Stimulated activated CD8-positive, alpha-beta memory T cell treated with anti-CD3 and anti-CD28 coated beads, Interleukin-7, amount 100 ng/mL, for 24 hours (primary cell): ENCODE measurements around the gene IL6R.
"Not testable (repeated sequence)": the region's sequence is repeated elsewhere in the genome, so short reads cannot be mapped to it uniquely, and the experiment has no call there.

Experiments used
- DNase-seq: peaks from one replicate; pipeline ENCODE4 v3.0.0-alpha.2; 2020; ENCODE audit warnings: low read depth

IL6R gene

DNA sequence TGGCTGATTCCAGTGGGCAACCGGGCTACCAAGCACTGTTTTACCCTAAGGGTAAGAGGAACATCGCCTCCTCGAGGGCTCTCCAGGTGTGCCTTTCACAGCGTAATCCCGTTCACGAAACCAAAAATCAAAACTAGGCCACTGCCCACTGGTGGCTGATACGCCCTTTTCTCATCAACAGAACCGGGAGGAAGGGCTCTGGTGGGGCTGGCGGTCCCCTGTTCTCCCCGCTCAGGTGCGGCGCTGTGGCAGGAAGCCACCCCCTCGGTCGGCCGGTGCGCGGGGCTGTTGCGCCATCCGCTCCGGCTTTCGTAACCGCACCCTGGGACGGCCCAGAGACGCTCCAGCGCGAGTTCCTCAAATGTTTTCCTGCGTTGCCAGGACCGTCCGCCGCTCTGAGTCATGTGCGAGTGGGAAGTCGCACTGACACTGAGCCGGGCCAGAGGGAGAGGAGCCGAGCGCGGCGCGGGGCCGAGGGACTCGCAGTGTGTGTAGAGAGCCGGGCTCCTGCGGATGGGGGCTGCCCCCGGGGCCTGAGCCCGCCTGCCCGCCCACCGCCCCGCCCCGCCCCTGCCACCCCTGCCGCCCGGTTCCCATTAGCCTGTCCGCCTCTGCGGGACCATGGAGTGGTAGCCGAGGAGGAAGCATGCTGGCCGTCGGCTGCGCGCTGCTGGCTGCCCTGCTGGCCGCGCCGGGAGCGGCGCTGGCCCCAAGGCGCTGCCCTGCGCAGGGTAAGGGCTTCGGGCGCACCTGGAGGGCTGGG lies at the start of gene IL6R:
Gene IL6R, plus strand, starts transcription at position 360 of the 763 bp plus-strand sequence. Its CDS starts 287 bp downstream, at position 647.
- DNase-seq: no peak

DNA sequence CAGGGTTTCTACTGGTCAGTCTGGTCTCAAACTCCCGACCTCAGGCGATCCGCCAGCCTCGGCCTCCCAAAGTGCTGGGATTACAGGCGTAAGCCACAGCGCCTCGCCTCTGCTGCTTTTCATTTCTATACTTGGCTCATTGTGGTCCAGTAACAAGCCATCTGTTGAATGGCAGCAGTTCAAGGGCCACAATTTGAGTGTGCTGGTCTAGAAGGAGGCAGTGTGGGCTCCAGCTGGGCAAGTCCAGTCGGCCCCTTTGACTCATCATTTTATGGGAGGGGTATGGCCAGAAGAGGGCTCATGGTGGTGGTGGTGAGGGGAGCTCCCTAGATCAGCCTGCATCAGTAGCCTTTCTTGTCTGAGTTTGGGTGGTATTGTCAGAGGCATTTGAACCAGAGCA lies 46.6 kb upstream of the IL6R start:
- DNase-seq: no peak

DNA sequence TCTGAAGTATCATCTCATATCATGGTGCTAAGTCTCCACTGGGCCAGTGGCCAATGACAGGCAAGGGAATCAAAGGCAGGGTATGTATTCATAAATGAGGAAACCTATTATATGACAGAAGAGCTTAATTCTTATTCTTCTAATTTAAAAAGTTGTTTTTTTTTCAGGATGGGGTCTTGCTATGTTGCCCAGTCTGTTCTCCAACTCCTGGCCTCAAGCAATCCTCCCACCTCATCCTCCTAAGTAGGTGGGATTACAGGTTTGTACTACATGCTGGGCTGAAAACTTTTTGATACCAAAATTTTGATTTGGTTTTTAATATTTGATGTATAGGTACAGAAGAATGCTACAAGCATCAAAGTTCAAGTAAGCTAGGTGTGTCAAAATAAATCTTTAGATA lies 44.9 kb upstream of the IL6R start:
- DNase-seq: no peak

DNA sequence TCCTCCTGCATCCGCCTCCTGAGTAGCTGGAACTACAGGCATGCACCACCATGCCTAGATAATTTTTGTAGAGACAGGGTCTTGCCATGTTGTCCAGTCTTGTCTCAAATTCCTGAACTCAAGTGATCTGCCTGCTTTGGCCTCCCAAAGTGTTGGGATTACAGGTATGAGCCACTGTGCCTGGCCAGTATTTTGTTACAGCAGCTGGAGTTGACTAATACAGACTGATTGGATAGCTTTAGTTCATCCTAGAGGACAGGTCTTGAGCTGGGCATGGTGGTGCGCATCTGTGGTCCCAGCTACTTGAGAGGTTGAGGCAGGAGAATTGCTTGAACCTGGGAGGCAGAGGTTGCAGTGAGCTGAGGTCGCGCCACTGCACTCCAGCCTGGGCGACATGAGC lies 44.3 kb upstream of the IL6R start:
- DNase-seq: not testable (repeated sequence)

DNA sequence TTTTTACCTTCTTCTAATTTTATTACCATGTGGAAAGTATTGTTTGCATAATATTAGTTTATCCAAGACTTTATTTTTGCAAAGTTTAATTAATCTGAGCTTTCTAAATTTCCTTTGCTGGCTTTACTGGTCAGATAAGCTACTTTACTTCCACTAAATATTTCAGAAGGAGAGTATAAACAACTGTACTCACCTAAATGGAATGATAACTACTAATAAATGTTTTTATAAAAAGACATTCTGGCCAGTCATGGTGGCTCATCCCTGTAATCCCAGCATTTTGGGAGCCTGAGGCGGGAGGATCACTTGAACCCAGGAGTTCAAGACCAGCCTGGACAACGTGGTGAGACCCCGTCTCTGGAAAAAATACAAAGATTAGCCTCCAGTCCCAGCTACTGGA lies 43.8 kb upstream of the IL6R start:
- no peak for DNase-seq

DNA sequence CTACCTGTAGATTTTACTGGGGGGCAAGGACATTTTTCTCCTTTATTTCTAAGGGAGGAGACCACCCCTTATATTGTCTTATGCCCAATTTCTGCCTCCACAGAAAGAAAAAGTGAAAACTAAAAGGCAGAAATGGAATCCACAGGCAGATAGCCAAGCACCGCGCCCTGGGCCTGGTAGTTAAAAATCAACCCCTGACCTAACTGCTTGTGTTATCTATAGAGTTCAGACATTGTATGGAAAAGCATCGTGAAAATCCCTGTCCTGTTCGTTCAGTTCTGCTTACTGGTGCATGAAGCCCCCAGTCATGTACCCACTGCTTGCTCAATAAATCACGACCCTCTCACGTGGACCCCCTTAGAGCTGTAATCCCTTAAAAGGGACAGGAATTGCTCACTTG lies 33.7 kb upstream of the IL6R start:
- no peak for DNase-seq

DNA sequence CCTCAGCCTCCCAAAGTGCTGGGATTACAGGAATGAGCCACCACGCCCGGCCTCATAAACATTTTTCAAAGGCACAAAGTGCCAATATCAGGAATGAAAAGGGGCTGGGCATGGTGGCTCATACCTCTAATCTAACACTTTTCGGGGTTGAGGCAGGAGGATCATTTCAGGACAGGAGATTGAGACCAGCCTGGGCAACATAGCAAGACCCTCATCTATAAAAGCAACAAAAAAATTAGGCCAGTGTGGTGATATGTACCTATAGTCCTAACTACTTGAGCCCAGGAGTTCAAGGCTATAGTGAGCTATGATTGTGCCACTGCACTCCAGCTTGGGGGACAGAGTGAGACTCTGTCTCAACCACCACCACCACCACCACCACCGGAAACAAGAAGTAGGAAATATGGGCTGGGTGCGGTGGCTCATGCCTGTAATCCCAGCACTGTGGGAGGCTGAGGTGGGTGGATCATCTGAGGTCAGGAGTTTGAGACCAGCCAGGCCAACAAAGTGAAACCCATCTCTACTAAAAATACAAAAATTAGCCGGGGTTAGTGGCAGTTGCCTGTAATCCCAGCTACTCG lies 31.3 kb upstream of the IL6R start:
- DNase-seq: not testable (repeated sequence)

DNA sequence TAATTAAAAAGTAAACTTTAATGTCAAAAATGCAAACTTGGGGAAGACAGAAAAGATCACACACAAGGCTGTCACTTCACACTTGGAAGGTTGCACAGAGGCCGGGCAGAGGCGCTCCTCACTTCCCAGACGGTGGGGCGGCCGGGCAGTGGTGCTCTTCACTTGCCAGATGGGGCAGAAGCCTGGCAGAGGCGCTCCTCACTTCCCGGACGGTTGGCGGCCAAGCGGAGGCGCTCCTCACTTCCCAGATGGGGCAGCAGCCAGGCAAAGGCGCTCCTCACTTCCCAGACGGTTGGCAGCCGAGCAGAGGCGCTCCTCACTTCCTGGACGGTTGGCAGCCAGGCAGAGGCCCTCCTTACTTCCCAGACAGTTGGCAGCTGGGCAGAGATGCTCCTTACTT lies 25.8 kb upstream of the IL6R start:
- DNase-seq: no peak

DNA sequence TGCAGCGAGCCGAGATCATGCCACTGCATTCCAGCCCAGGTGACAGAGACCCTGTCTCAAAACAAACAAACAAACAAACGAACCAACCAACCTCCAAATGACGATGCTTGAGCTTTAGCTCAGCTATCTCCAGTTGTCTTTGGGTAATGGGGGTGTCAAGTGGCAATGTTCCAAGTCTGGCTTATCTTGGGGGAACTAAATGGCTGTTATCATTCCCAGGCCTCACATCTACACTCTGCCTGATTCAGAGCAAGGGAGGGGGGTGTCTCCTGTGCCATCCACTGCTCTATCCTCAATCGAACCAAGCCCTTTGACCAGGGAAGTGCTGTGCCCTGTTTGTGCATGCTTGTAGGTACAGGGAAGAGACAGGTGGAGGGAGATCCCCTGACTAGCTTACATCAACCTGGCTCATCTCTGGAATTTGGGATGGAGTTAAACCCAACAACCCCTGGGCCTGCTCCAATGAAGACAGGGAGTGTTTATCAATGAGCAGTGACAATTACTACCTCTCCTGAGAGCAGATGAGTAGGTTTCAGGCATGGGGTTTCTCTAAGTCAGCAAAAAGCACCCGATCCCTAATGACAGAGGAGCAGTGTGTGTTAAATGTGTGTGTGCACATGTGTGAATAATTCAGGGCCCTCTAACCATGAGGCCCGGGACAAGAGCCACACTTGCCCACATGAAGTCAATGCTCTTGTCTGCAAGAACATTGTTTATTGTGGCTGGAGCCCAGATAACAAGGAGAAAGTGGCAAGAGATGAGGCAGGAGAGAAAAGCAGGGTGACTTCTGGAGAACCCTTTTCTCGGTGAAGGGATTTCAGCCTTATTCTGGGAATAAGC lies 20.3 kb upstream of the IL6R start:
- no peak for DNase-seq

DNA sequence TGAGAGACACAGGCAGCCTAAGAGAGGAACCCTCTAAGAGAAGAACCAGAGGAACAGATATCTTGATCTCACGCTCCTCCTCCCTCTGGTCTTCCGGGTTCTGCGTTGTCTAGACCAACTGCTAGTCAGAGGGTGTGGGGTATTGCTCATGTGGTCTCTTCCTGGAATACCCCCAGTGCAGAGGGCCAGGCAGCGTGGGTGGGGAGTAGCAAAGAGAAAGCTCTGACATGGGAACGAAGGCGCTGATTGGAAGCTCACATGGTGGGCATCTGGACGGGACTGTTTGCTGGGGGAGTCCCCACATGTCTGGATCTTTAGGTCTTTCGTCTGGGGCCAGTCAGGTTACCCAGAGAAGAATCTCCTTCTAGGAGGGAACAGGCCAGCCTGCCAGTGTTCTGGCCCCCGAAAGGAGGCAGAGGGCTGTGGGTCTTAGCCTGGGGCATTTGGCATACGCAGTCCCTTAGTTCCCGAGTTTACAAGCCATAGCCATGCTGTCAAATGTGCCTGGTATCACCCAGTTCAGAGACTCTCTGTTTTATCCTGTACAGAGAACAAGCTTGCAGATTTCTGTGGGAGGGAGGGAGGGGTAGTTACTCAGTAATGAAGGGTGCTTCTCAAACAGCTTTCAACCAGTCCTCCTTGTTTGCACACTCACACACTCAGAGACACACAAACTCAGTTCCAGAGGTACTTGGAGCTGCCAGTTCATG lies 18.3 kb upstream of the IL6R start:
- DNase-seq: peak; percentile 67

DNA sequence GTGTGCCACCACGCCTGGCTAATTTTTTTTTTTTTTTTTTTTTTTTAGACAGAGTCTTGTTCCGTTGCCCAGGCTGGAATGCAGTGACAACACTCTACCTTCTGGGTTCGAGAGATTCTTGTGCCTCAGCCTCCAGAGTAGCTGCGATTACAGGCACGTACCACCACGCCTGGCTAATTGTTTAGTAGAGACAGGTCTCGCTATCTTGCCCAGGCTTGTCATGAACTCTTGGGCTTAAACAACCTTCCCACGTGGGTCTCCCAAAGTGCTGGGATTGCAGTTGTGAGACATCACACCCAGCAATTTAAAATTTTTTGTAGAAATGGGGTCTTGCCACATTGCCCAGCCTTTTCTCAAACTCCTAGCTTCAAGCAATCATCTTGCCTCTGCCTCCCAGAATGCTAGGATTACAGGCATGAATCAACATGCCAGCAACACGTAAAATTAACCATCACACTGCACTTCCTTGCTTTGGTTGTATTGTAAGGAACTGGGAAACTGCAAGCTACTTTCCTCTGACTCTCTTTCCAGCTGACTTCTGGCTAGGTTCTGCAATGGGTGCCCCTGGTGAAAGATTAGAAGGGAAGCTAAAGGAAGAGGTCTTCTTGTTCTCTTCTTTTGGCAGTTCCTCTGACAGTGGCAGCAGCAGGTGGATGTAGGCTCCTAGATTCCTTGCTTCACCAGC lies 13.9 kb upstream of the IL6R start:
- no peak for DNase-seq

DNA sequence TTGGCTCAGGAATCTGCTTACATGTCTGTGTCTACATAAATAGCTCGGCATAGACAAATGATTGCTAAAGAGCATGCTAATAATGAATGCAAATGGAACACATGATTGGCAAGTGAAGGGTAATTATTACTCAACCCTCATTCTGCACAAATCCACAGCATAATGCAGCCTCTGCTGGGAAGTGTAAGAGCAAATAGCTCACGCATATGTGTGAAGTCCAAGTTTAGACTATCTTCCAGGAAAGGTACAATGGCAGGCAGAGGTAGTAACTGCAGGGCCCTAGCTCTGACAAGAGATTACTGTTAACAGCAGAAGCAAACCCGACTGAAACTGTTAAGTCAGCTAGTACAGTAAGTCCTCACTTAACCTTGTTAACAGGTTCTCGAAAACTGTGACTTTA lies 7.0 kb upstream of the IL6R start:
- DNase-seq: no peak

DNA sequence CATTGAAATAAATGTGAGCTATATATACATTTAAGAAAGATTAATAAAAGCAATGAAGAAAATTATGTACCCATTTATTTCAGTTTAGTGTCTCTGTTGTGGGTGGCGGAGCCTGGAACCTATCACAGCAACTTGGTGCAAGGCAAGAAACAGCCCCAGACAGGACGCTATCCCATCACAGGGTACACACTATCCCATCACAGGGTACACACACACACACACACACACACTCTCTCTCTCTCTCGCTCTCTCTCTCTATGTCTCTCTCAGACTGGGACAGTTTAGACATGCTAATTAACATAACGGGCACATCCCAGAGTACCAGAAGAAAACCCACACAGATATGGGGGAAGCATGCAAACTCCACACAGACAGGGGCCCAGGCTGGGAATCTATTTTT lies 6.5 kb upstream of the IL6R start:
- DNase-seq: no peak

DNA sequence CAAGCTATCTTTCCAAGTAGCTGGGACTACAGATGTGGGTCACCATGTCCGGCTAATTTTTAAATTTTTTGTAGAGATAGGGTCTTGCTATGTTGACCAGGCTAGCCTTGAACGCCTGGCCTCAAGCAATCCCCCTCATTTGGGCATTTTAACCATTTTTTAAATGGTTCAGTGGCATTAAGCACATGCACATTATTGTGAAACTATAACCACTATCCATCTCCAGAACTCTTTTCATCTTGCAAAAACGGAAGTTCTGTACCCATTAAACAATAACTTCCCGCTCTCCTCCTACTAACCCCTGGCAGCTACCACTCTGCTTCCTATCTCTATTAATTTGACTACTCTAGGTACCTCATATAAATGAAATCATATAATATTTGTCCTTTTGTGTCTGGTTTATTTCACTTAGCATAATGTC lies 4.8 kb upstream of the IL6R start:
- no peak for DNase-seq

DNA sequence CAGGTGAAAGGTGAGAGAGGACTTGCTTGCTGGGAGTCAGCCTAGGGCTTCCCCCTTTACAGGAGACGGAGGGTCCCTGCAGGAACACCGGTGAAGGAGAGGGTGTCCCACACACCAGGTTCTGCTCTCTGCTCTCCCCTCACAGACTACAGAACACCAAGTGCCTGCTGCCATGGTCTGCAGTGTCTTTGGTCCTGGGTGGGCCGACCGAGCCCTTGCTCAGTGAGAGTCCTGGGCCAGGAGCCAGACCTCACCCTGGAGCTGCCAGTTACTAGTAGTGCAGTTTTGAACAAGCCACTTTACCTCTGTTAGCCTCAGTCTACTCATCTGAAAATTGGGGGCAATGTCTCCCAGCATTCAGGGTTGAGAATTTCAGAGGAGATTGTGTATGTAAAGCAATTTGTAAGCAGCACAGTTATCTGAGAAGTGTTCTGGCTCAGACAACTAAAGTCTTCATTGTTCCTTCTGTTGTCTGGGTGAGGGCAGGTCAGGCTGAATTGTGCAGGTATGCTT lies 2.7 kb upstream of the IL6R start:
- no peak for DNase-seq

DNA sequence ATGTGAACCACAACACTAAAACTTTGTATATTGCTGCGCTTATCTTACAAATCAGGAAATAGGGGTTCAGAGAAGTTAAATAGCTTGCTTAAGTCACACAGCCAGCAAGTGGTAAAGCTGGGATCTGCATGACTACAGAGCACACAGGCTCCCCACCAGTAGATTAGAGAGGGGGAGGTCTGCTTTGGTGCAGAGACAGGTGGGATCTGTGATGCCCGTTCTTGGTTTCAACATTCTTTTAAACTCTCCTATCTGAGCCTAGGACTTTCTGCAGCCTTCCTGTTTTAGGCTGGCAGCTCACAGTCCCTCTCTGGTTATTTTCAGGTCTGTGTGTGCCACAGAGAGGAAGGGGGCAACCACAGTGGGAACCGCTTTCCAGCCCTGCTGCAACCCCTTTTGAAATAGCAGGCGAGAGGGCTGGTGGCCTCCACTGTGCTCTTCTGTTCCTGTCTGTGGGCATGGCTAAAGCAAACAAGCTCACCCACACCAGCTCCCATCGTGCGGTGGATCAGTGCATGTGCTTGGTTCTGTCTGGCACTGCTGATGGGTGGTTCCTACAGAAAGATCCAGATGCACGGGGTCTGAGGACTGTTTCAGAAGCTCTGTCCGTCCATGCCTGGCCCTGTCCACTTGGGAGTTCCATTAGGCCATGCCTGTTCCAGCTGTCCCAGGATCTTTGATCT lies 1.7 kb upstream of the IL6R start:
- DNase-seq: no peak

DNA sequence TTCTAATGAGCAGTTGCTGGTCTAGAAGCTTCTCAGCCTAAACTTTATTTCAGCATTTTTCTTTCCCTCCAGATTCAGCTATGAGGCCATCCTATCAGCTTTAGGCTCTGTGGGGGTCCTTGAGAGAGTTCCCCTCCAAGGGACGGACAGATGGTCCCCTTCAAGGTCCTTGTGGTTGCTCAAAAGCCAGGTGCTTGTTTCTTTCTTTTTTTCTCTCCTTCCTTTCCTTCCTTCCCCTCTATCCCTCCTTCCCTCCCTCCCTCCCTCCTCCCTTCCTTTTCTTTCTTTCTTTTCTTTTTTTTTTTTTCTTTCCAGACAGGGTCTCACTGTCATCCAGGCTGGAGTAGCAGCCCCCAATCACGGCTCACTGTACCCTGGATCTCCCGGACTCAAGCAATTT lies 1.2 kb upstream of the IL6R start:
- DNase-seq: no peak

DNA sequence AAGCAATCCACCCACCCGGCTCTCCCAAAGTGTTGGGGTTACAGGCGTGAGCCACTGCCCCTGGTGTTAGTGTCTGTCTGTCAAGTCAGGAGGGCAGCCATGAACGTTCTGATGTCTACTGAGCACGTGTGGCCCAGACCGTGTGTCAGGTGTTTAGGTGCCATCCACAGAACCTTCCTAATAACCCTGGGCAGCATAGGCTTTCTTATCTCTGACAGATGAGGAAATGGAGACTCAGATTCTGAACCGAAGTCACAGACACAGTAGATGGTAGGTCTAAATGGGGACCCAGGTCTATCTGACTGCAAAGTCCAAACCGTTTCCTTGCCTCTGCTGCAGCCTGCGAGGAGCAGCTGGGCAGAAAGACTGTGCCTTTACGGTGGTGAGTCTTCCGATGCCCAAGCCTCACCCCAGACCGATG lies 622 bp upstream of the IL6R start:
- DNase-seq: no peak

DNA sequence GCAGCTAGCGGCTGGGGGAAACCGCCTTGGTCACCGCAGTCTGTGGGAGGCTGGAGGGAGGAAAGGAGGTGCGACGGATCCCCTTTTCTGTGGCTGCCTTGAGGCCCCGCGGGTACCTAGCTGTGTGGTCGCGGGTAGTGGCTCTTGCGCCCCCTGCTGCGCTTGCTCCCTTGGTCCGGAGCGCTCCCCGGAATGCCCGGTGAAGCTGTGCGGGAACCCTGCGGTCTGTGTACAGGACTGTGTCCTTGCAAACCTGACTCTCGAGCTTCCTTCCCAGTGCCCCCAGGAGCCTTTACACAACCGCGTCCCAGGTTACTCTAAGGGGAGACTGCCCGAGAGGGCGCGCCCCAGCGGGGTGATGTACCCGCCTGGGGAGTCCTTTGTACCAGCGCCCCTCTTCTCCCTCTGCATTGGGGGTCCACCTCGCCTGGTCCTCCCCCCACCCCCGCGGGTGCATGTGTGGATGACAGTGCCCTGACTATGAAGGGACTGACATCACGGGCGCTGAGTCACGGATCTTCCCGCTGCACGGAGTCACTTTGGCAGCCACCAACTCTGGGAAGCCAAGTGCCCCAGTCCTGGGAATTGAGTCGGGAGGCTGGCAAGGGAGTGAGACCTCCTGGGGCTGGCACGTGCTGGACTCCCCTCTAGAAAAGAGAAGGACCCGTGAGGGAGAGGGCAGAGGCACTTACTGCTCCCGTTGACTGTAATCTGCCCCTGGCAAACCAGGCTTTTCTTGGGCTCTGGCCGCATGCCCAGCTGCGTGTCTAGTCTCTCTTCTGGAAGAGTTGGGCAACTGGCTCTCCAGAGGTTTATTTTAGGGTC lies 816 bp downstream of the IL6R start:
- peak; percentile 49 for DNase-seq

DNA sequence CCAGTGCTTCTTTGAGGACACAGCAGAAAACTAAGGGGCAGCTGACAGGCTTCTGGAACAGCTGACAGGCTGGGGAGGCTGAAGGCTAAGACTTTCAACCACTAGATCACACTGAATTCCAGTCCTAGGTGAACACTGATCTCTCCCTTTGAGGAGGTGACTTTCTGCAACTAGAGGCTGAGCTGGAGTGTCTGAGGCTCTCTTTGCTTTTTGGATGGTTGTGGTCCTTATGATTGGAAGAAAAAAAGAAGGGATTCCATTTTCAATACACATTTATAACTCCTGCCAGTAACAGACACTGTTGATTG lies 1.4 kb downstream of the IL6R start:
- DNase-seq: no peak

DNA sequence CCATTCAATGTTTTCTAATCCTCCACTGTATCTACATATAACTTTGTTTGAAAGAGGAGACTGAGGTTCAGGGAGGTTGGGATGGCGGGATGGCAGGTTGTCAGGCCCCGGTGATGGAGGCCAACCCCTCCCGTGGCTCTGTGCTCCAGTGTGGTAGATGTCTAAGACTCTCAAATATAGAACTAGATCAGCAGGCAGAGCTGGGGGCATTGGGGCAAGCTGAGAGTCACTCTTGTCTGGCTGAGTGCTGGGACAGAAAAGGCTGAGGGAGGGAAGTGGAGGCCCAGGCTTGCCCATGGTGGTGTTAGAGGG lies 1.7 kb downstream of the IL6R start:
- DNase-seq: no peak
